ENCODE data around the gene MYPN.
"Not testable (repeated sequence)": the region's sequence is repeated elsewhere in the genome, so short reads cannot be mapped to it uniquely, and the experiment has no call there.

MYPN gene

GRCh38 chr10:68222391-68222790, 113.1 kb downstream of the MYPN start:
- in situ Hi-C loops (cut with MboI; ENCODE audit: low sequenced_read_pairs), result no loop called here

GRCh38 chr10:68223535-68224165, 114.4 kb downstream of the MYPN start:
- in situ Hi-C loops (cut with MboI; ENCODE audit: low sequenced_read_pairs), result no loop called here

- in situ Hi-C loops (cut with MboI; ENCODE audit: low sequenced_read_pairs), result no loop called here
These were observed 115.5 kb downstream of the MYPN start for GRCh38 chr10:68224810-68225209.

GRCh38 chr10:68230268-68230667, 121.0 kb downstream of the MYPN start:
- in situ Hi-C loops (cut with MboI; ENCODE audit: low sequenced_read_pairs), result no loop called here

- in situ Hi-C loops (cut with MboI; ENCODE audit: low sequenced_read_pairs), result no loop called here
These were observed 122.0 kb downstream of the MYPN start for GRCh38 chr10:68231106-68231816.

GRCh38 chr10:68231817-68232251, 122.5 kb downstream of the MYPN start, which contains the start of gene ATOH7:
Gene ATOH7 (minus strand): TSS chr10:68232113. CDS start chr10:68231677, 436 bp downstream.
- in situ Hi-C loops (cut with MboI; ENCODE audit: low sequenced_read_pairs), result no loop called here

GRCh38 chr10:68233046-68233445, 123.8 kb downstream of the MYPN start:
- in situ Hi-C loops (cut with MboI; ENCODE audit: low sequenced_read_pairs), result no loop called here

- in situ Hi-C loops (cut with MboI; ENCODE audit: low sequenced_read_pairs), result no loop called here
These were observed 125.8 kb downstream of the MYPN start for GRCh38 chr10:68235111-68235510.

- in situ Hi-C loops (cut with MboI; ENCODE audit: low sequenced_read_pairs), result no loop called here
These were observed 126.3 kb downstream of the MYPN start for GRCh38 chr10:68235581-68235980.

GRCh38 chr10:68237173-68237572, 127.9 kb downstream of the MYPN start:
- in situ Hi-C loops (cut with MboI; ENCODE audit: low sequenced_read_pairs), result no loop called here

- in situ Hi-C loops (cut with MboI; ENCODE audit: low sequenced_read_pairs), result no loop called here
These were observed 129.1 kb downstream of the MYPN start for GRCh38 chr10:68238371-68238770.

GRCh38 chr10:68239069-68239468, 129.8 kb downstream of the MYPN start:
- in situ Hi-C loops (cut with MboI; ENCODE audit: low sequenced_read_pairs), result no loop called here

- in situ Hi-C loops (cut with MboI; ENCODE audit: low sequenced_read_pairs), result no loop called here
These were observed 130.4 kb downstream of the MYPN start for GRCh38 chr10:68239596-68240150.

GRCh38 chr10:68242051-68242450, 132.8 kb downstream of the MYPN start:
- in situ Hi-C loops (cut with MboI; ENCODE audit: low sequenced_read_pairs), result no loop called here

- in situ Hi-C loops (cut with MboI; ENCODE audit: low sequenced_read_pairs), result not testable (repeated sequence)
These were observed 137.1 kb downstream of the MYPN start for GRCh38 chr10:68246397-68246796.

- in situ Hi-C loops (cut with MboI; ENCODE audit: low sequenced_read_pairs), result no loop called here
These were observed 138.6 kb downstream of the MYPN start for GRCh38 chr10:68247931-68248330.

GRCh38 chr10:68249297-68249696, 140.0 kb downstream of the MYPN start:
- in situ Hi-C loops (cut with MboI; ENCODE audit: low sequenced_read_pairs), result no loop called here

GRCh38 chr10:68251151-68251550, 141.9 kb downstream of the MYPN start:
- in situ Hi-C loops (cut with MboI; ENCODE audit: low sequenced_read_pairs), result no loop called here

- in situ Hi-C loops (cut with MboI; ENCODE audit: low sequenced_read_pairs), result no loop called here
These were observed 142.6 kb downstream of the MYPN start for GRCh38 chr10:68251625-68252495.

- in situ Hi-C loops (cut with MboI; ENCODE audit: low sequenced_read_pairs), result no loop called here
These were observed 144.1 kb downstream of the MYPN start for GRCh38 chr10:68253346-68253745.

Measured in HL-60/S4 (cell line).